Measurements from ENCODE around the gene CYLD. TPM values are rescaled to one million over a fixed set of nuclear protein-coding genes. Genes with fewer than 3 reads are reported as not detected.

Gene CYLD
- total and polyA plus RNA-seq, 4 donors, result 15.3 to 90.5 (median 26.0) TPM

DNA sequence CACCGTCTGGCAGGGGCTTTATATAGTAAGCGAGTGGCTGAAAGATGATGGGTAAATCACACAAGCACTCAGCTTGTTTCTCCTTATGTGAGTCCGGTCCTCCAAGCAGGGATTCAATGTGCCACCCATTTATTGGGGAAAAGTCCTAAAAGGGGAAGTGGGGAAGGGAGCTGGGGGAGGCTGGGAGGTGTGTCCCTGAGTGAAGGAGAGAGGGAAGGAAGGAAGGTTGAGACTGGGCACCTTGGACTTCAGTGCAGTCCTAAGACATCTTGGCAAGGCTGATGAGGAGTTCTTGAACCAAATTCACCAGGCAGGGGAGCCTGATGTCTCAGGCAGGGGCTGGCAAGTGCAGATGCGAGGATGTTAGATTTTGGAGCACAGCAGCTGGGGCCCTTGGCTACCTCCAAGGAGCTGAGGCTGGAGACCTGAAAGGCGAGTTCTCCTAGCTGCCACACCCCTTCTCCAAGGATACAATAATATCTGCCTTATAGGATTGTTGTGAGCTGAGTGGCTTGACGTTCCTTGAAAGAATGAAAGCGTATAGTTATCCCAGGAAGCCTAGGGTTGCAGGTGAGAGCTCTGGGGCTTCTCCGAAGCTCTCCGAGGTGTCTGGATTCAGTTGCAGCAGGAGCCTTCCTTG lies 23.0 kb upstream of the CYLD start:
- Histone ChIP-seq H3K36me3 (ENCODE audit: control insufficient read depth in 4 of 4, insufficient read depth in 4 of 4, low read length in 4 of 4) (no peaks in the 10 kb centered on the region), H3K4me3 (no peak overlapping the region), H3K9ac (ENCODE audit: insufficient read depth in 1 of 2, low read length in 2 of 2) (no peak overlapping the region), H3K4me1 (ENCODE audit: control insufficient read depth in 5 of 5, insufficient read depth in 5 of 5, low read length in 5 of 5) (peaks cover 0 to 12% (median 1%) of the 10 kb centered on the region in 5 donors), H3K9me3 (ENCODE audit: control insufficient read depth in 4 of 4, insufficient read depth in 3 of 4, low read length in 3 of 4) (no peaks in the 10 kb centered on the region), H3K27me3 (ENCODE audit: control insufficient read depth in 3 of 3, insufficient read depth in 3 of 3, low read length in 2 of 3) (no peaks in the 10 kb centered on the region), H3K27ac (ENCODE audit: low read depth in 1 of 2, low read length in 1 of 2) (no peak overlapping the region)
- ATAC-seq (ENCODE audit: insufficient read depth, low FRiP score) (no peak), DNase-seq (peak in 1 of 3 donors; percentile 37)
- WGBS, 2 donors, result 71 to 86% methylated on average over 9 of the region's 9 CpGs
- TF ChIP-seq, protein P1, sequence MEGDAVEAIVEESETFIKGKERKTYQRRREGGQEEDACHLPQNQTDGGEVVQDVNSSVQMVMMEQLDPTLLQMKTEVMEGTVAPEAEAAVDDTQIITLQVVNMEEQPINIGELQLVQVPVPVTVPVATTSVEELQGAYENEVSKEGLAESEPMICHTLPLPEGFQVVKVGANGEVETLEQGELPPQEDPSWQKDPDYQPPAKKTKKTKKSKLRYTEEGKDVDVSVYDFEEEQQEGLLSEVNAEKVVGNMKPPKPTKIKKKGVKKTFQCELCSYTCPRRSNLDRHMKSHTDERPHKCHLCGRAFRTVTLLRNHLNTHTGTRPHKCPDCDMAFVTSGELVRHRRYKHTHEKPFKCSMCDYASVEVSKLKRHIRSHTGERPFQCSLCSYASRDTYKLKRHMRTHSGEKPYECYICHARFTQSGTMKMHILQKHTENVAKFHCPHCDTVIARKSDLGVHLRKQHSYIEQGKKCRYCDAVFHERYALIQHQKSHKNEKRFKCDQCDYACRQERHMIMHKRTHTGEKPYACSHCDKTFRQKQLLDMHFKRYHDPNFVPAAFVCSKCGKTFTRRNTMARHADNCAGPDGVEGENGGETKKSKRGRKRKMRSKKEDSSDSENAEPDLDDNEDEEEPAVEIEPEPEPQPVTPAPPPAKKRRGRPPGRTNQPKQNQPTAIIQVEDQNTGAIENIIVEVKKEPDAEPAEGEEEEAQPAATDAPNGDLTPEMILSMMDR (IDR thresholded peaks at IDR 0.05; ENCODE audit: control extremely low read depth, extremely low read depth), result no peak

DNA sequence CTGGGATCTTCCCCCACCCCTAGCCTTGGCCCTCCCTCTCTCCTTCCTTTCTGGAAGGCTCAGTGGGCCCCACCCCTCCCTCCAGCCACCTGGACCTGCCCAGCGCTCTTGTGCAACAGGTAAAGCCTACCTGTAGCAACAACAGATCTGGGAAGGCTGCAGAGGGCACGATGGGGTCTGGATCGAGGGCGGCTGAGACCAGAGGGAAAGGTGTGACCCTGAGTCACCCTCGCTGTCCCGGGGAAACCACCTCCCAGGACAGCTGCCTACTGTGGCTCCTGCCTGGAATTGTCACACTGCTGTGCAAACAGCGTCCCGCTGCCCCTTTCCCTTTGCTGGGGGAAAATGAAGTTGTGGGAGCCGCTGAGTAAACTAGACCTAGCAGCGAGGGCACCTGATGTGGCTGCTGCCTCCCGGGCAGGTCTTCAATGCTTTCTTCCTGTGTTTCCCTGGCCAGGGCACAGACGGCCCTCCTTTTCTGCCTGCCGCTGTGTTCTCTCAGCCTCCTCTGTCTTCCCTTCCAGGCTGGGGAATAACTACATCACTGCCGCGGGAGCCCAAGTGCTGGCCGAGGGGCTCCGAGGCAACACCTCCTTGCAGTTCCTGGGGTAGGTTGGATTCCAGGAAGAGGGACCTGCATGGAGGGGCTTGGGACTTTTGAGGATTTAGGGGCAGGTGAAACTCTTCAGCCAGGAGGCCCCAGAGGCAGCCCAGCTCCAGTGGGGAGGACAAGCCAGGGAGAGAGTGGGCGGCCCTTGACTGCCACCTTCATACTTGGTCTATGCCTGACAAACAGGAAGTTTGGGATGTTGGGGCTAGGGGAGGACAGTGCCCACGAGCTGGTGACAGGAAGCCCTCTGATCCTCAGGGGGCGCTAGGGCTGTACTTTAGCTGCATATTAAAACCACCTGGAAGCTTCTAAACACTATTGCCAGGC lies 22.2 kb upstream of the CYLD start:
- no peaks in the 10 kb centered on the region for H3K27me3 ChIP-seq (ENCODE audit: control insufficient read depth in 3 of 3, insufficient read depth in 3 of 3, low read length in 2 of 3)
- no peaks in the 10 kb centered on the region for H3K9me3 ChIP-seq (ENCODE audit: control insufficient read depth in 4 of 4, insufficient read depth in 3 of 4, low read length in 3 of 4)
- H3K4me3 ChIP-seq, result no peak overlapping the region
- no peak overlapping the region for H3K9ac ChIP-seq (ENCODE audit: insufficient read depth in 1 of 2, low read length in 2 of 2)
- TF ChIP-seq, protein P1 (IDR thresholded peaks at IDR 0.05; ENCODE audit: control extremely low read depth, extremely low read depth), result no peak
- WGBS, 2 donors, result 69 to 72% methylated on average over 20 of the region's 20 CpGs
- ATAC-seq (ENCODE audit: insufficient read depth, low FRiP score) (peak; percentile 58), DNase-seq (no peak)
- peaks cover 0 to 4% (median 1%) of the 10 kb centered on the region in 5 donors for H3K4me1 ChIP-seq (ENCODE audit: control insufficient read depth in 5 of 5, insufficient read depth in 5 of 5, low read length in 5 of 5)
- H3K36me3 ChIP-seq (ENCODE audit: control insufficient read depth in 4 of 4, insufficient read depth in 4 of 4, low read length in 4 of 4), result no peaks in the 10 kb centered on the region
- H3K27ac ChIP-seq (ENCODE audit: low read depth in 1 of 2, low read length in 1 of 2), result peak overlapping the region in 1 of 2 donors; percentile 18

DNA sequence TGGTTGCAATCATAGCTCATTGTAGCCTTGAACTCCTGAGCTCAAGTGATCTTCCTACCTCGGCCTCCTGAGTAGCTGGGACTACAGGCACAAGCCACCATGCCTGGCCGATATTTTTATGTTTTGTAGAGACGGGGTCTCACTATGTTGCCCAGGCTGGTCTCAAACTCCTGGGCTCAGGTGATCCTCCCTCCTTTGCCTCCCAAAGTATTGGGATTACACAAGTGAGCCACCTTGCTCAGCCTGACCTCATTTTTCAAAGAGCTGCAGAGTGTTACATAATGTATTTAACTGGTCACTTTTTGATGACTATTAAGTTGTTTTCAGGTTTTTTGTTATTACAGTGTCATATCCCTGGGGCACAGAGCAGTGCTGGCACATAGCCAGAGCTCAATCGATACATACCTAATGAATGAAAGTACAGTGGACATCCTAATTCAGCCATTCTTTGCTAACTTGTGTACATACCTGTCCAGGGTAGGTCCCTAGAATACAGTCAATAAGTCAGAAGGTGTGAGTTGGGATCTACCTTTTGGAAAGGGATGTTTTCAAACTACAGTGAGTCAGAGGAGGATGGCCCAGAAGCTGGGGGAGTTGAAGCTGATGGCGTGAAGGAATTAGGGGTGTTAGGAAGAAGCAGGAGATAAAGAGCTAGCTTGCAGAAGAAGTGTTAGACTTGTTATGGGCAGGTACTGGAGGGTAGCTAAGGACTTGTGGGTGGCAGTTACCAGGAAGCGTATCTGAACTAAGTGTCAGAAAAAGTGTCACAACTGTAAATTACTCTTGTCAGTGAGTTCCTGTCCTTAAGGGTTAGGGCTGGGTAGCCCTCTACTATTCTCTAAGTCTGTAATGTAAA lies 20.1 kb upstream of the CYLD start:
- ATAC-seq (ENCODE audit: insufficient read depth, low FRiP score), result no peak

More for the DNA sequence above, 20.1 kb upstream of the CYLD start:
- Histone ChIP-seq H3K27me3 (ENCODE audit: control insufficient read depth in 3 of 3, insufficient read depth in 3 of 3, low read length in 2 of 3) (no peaks in the 10 kb centered on the region), H3K27ac (ENCODE audit: low read depth in 1 of 2, low read length in 1 of 2) (no peak overlapping the region), H3K9ac (ENCODE audit: insufficient read depth in 1 of 2, low read length in 2 of 2) (no peak overlapping the region), H3K4me3 (no peak overlapping the region), H3K4me1 (ENCODE audit: control insufficient read depth in 5 of 5, insufficient read depth in 5 of 5, low read length in 5 of 5) (peaks cover 0 to 4% (median 0%) of the 10 kb centered on the region in 5 donors), H3K9me3 (ENCODE audit: control insufficient read depth in 4 of 4, insufficient read depth in 3 of 4, low read length in 3 of 4) (no peaks in the 10 kb centered on the region), H3K36me3 (ENCODE audit: control insufficient read depth in 4 of 4, insufficient read depth in 4 of 4, low read length in 4 of 4) (peaks cover 0 to 2% (median 1%) of the 10 kb centered on the region in 4 donors)
- no peak for DNase-seq
- 79 to 90% methylated on average over 6 of the region's 6 CpGs for WGBS, 2 donors
- TF ChIP-seq, protein P1 (IDR thresholded peaks at IDR 0.05; ENCODE audit: control extremely low read depth, extremely low read depth), result no peak

Measured in lung (tissue), 12 donors.